Nephron progenitor cell (in vitro differentiated cells): Measurements from ENCODE around the gene ANKRD13B.

ENCODE experiments used
- DNase-seq: peaks from one replicate; pipeline ENCODE4 v3.0.0; 2021
- H3K27ac Mint-ChIP-seq: 2 replicates; pipeline ENCODE4 v1.8.0; 2021; ENCODE audit warnings: mild to moderate bottlenecking, moderate library complexity, mixed read lengths
- H3K27me3 Mint-ChIP-seq: 2 replicates; pipeline ENCODE4 v1.8.0; 2021; ENCODE audit warnings: mild to moderate bottlenecking, low read depth, mixed read lengths; ENCODE audit not compliant: poor library complexity
- H3K36me3 Mint-ChIP-seq: 2 replicates; pipeline ENCODE4 v1.8.0; 2021; ENCODE audit warnings: low read depth, mixed read lengths
- H3K4me1 Mint-ChIP-seq: 2 replicates; pipeline ENCODE4 v1.8.0; 2021; ENCODE audit warnings: mixed read lengths
- H3K4me3 Mint-ChIP-seq: 2 replicates; pipeline ENCODE4 v1.8.0; 2021; ENCODE audit warnings: mild to moderate bottlenecking, moderate library complexity, mixed read lengths
- H3K9me3 Mint-ChIP-seq: 2 replicates; pipeline ENCODE4 v1.8.0; 2021; ENCODE audit warnings: mild to moderate bottlenecking, moderate library complexity, mixed read lengths
- CTCF ChIP-seq: fragments of 200-600 bp; sonication (generic); IDR thresholded peaks from 2 replicates; pipeline ENCODE4 v1.5.0; 2021; ENCODE audit warnings: antibody characterized with exemption

ANKRD13B gene

GRCh38 chr17:29592850-29593551 lies at the start of gene ANKRD13B:
TSS of gene ANKRD13B (plus strand) at chr17:29593132. CDS start at chr17:29593622, 490 bp downstream.
- no peak for TF ChIP-seq CTCF
- H3K4me3 Mint-ChIP-seq: peak within 1 kb of the TSS; percentile 84
- peak; percentile 55 for DNase-seq
- peaks cover 74% of the 10 kb centered on the region for H3K4me1 Mint-ChIP-seq
- H3K36me3 Mint-ChIP-seq: no peaks in the 10 kb centered on the region
- H3K9me3 Mint-ChIP-seq: no peaks in the 10 kb centered on the region
- H3K27ac Mint-ChIP-seq: no peak within 1 kb of the TSS
- H3K27me3 Mint-ChIP-seq: peaks cover 13% of the 10 kb centered on the region

GRCh38 chr17:29544066-29544465 lies 48.9 kb upstream of the ANKRD13B start:
- no peak for TF ChIP-seq CTCF
- no peak for DNase-seq
- Mint-ChIP-seq H3K36me3 (peaks cover 51% of the 10 kb centered on the region), H3K27ac (no peak overlapping the region), H3K27me3 (peaks cover 3% of the 10 kb centered on the region), H3K4me1 (no peaks in the 10 kb centered on the region), H3K4me3 (no peak overlapping the region), H3K9me3 (no peaks in the 10 kb centered on the region)

- no peak overlapping the region for H3K27ac Mint-ChIP-seq
- no peak for TF ChIP-seq CTCF
- H3K36me3 Mint-ChIP-seq: peaks cover 37% of the 10 kb centered on the region
- no peak overlapping the region for H3K4me3 Mint-ChIP-seq
- no peak for DNase-seq
- no peaks in the 10 kb centered on the region for H3K9me3 Mint-ChIP-seq
- no peaks in the 10 kb centered on the region for H3K4me1 Mint-ChIP-seq
- H3K27me3 Mint-ChIP-seq: no peaks in the 10 kb centered on the region
Observed at GRCh38 chr17:29546085-29546484, 46.8 kb upstream of the ANKRD13B start.

GRCh38 chr17:29546830-29547229 lies 46.1 kb upstream of the ANKRD13B start:
- no peak for DNase-seq
- no peak overlapping the region for H3K4me3 Mint-ChIP-seq
- H3K4me1 Mint-ChIP-seq: no peaks in the 10 kb centered on the region
- no peaks in the 10 kb centered on the region for H3K27me3 Mint-ChIP-seq
- H3K9me3 Mint-ChIP-seq: no peaks in the 10 kb centered on the region
- peaks cover 43% of the 10 kb centered on the region for H3K36me3 Mint-ChIP-seq
- no peak for TF ChIP-seq CTCF
- no peak overlapping the region for H3K27ac Mint-ChIP-seq

- no peak overlapping the region for H3K27ac Mint-ChIP-seq
- H3K4me1 Mint-ChIP-seq: no peaks in the 10 kb centered on the region
- no peak for TF ChIP-seq CTCF
- H3K36me3 Mint-ChIP-seq: peaks cover 18% of the 10 kb centered on the region
- no peak overlapping the region for H3K4me3 Mint-ChIP-seq
- no peak for DNase-seq
- H3K9me3 Mint-ChIP-seq: no peaks in the 10 kb centered on the region
- peaks cover 3% of the 10 kb centered on the region for H3K27me3 Mint-ChIP-seq
Observed at GRCh38 chr17:29549177-29549923, 43.6 kb upstream of the ANKRD13B start.
